COLO668 (cell line): ENCODE results near the gene MRPL37.
A peak's percentile ranks its signal among the peaks of the same experiment; 100 is the strongest.
"Not testable (repeated sequence)": the region's sequence is repeated elsewhere in the genome, so short reads cannot be mapped to it uniquely, and the experiment has no call there.

ENCODE experiments used
- DNase-seq: peaks from one replicate; lab custom pipeline; 2025; ENCODE audit not compliant: unreplicated experiment; lab: John Stamatoyannopoulos, UW

The MRPL37 gene

DNA sequence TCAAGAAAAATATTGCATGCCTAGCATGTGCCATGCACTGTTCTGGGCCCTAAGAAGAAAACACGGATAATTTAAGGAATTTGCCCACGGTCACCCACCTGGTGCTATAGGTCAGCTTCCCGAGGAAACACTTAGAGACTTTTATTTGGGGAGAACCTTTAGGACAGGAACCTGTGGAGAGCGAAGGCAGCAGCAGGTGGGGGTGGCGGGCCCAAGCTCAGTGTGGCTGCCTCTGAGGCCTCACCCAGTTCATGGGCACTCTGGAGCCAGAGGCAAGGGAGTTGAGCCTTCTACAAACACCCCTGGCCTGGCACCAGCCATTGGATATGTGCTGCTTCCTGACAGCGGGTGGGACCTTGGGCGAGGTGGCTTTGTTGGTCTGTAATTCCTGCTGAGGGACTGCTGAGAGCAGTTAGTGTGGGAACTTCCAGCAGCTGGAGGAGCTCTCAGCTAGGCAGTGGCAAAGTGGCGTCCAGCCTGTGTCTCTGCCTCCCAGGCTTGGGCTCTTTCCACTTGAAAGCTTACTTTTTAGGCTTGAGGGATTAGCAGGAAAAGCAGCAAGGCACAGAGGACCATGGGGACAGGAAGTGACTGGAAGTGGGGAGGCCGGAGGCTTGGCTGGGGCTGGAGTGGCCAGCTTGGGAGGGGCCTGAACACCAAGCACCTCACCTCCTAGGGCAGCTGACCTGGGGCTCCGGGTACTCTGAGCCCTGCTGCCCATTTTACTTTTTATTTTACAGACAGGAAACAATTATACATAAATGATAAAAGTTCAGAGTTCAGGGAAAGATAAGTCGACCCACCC, 19.1 kb downstream of the MRPL37 start:
- DNase-seq: no peak

DNA sequence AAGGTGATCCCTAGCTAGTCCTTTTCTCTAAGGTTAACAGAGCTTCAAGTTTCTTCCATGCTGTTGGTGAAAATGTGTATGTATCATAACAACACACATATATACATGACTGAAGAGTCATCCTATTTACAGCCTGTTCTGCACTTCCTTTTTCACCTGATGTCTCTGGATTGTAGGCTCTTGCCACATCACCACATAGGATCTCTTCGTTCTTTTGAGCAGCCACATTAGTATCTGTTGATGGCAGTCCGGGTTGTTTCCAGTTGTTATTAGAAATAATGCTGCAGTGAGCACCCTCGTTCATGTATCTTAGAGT, 19.7 kb downstream of the MRPL37 start:
- no peak for DNase-seq

DNA sequence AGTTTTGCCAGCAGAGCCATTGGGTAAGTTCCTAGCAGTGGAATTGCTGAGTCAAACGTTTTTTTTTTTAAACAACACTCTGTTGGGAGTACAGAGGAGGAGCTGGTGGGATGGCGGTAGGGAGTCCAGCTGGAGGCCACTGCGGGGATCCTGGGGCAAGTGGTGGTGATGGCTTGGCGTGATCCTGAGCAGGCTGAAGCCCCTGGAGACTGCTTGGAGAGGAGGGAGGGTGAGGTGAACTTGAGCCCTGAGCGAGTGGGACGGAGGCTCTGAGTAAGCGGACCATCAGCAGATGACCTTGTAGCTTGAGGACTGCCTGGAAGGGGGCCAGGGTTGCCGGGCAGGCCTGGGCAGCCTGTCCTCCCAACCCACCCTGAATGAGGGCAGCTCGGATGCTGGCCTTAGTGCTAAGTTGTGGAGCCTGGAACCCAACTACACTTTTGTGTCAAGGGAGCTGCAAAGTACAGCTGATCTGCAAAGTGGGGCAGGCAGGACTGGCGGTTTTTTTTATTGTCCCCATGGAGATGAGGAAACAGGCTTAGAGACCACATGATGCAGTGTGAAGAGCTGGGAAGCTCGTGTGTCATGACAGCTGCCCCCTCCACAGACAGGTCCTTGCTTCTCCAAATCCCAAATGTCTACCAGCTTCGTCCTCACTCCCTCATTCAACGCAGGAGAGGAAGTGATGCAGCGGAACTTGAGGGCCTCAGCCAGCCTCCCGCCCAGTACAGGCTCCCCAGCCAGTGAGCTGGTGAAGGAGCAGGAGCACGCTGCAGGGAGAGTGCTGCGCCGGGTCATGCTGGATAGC, 20.2 kb downstream of the MRPL37 start:
- DNase-seq: no peak

DNA sequence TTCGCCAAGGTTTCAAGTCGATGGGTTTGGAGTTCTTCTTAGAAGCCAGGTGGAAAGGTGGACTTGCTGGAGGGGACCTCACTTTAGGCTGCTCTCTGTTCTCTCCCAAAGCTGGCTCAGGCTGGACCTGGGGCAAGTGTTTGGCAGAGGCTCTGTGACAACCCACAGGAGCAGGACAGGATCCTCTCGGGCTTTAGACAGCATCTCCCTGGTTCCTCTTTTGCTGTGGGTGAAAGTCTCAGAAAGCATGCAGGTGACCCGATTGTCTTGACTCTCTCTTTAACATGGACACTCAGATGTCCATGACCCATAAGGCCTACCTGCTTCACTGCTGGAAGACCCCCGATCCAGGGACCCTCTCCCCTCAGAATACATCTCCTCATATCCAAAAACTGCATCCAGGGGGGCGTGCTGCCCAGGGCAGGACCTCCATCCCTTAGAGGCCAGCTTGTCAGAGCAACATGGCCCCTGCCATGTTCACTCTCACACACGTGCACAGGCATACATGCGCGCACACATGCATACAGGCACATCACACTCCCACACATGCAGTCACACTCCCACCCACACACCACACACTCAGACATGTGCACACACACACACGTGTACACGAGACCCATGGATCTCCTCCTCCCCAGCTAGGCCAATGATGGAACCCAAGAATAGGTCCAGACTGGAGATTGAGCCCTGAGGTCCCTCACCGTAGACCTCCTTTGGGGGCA, 21.3 kb downstream of the MRPL37 start:
- no peak for DNase-seq

DNA sequence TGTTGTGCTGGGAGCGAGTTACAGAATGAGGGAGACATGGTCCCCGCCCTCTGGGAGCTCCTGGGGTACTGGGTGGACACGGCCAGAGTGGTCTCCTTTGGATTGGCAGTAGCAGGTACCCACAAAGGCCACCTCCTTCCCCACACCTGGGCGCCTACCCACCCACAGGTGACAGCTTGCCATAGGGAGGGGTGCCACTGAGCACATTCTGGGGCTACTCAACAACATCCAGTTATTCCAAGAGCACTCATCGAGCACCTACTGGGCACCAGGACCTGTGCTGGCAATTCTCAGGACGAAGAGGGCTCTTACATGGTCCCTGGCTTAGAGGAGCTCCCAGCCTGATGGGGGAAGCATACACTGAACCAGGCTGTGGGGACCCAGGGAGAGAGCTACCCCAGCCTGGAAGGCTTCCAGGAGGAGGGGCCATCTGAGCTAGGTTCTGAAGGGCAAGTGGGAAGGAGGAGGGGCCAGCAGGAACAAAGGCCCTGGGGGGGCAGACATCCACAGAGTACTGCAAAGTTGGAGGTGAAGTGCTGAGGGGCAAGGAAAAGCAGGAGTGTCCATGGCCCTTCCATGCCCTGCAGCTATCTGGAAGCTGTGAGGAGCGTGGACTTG, 22.0 kb downstream of the MRPL37 start:
- no peak for DNase-seq

DNA sequence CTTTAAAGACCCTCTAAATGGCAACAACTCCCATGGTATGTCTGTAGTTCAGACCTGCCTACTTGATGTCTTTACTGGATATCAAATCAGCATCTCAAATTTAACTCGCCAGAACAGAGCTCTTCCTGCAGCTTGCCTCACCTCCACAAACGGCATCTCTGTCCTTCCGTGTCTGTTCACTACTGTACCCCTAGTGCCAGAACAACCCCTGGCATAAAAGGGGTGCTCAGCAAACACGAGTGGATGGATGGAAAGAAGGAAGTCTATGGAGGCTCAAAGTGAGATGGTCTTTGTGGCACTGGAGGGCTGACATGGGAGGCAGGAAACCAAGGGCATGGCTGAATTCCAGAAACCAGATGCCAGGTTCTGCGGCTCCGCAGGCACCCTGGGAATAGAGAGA, 22.7 kb downstream of the MRPL37 start:
- no peak for DNase-seq

DNA sequence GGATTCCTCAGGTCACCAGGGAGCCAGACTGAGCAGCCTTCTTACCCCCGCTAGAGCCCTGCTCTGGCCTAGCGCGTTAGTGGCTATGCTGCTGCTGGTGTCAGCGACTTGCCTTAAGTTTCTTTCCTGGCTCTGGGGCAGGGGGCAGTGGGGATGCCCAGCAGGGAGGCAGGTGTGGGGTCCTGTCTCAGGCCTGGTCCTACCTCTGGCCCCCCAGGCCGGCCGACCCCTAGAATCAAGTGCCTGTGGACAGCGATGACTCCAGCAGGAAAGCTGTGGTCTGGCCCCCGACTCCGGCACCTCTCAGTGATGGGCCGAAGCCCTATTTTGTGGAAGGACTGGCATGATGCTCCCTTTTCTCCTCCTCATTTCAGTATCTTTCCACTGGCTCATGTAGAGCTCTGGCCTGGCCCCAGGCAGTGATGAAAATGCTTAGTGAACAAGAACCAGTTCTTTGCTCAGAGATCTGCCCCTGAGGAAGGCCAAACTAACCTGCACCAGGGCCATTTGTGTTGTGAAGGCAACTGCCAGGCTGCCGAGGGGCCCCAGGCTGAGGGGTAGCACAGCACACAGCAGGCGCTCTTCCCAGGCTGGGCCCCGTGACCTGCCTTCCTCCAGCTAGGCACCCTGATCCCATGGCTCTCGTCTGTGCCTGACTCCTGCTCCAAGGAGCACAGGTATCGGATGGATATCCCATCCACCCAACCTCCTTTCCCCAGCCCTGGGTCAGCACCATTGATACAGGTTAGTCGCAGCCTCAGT, 23.7 kb downstream of the MRPL37 start:
- DNase-seq: no peak

DNA sequence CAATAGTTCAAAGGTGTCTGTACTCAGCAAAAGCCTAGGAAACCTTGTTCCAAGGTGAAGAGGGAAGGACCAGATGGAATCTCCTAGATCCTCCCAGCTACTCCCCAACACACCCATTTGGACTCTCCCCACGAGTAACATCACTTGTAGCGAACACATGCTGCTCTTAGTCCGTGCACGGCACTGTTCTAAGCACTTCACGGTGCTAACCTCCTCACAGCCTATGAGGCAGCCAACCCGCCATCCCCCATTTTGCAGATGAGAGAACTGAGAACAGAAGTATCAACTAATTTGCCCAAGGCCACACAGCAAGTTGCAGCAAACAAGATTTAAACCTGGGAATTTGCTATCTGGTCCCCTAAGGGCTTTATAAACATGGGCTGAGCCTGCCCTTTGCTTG, 24.3 kb downstream of the MRPL37 start:
- DNase-seq: no peak

DNA sequence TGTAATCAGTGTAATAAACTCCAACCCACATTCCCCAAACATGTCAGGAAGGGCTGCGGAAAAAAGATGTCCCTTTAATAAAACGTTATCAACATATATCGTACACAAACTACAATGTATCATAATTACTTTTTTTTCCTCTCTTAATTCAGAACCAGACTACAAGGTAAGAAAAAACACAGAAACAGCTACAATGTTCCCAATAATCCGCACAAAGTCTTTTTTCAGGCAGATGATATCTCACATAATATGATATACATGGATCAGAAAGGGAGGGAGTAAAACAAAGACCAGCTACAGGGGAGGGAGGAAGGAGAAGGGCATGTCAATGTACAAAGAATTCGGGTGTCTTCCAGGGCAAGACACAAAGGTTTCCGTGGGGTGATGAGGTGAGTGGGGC, 25.4 kb downstream of the MRPL37 start:
- DNase-seq: no peak

DNA sequence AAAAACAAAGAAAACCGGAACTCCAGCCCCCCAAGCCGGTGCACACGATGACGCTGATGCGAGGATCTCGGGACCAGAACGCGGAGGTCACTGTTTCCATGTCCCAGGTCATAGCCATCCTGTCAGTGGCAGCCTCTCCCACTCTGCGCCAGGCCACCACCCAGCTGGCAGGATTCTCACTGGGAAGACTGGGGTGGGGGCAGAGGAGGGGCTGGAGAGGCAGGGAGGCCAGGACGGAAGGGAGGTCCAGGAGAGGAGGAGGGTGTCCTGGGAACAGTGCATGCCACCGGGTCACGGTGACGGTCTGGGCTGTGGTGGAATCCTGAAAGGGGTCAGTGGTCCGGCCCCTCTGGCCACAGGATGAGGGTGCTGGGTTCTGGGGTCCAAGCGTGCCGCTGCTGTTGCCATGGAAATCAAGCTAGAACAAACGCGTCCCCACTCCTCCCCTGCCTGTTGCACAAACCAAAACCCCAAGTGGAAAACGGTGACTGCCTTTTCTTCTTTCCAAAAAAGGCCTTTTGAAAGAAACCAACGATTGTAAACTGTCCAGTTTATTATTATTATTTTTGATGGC, 26.1 kb downstream of the MRPL37 start:
- no peak for DNase-seq

DNA sequence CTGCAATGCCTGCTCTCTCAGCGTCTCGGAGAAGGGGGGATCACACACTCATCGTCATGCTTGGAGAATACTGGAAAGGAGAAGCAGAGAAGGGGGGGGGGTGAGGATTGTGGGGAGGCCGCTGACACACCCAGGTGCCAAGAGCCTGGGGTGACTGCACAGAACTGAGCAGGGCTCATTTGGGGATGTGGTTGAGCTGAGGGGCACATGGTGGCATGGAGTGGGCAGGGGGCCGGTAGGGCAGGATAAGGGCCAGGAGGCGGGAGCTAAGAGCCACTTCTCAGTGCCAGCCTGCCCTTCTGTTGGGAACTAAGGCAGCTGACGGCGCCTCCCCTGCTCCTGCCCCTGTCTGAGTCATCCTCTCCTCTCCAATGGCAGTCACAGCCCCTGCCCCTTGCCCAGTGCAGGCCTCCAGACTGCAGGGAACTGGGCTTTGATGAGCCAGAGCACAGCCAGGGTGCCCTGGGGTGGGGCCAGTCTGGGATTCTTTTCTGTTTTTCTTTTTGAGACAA, 27.2 kb downstream of the MRPL37 start:
- peak; percentile 31 for DNase-seq

DNA sequence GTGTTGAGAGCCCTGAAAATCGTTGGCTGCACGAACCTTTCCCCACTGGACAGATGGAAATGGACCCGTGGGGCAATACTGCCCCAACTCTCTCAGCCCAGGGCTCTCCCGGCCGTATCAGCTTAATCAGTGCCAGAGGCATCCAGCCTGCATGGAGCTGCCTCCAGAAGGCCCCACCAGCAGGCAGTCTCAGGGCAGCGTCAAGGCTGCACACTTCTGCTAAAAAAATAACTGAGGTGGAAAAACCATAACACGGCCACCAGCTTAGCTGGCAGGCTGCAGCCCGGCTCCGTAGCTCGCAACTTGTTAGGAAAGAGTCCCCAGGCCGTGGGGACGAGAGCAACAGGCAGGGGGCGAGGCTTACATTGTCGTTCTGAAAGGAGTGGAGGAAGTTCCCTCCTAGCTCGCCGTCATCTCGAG, 27.9 kb downstream of the MRPL37 start:
- DNase-seq: no peak

DNA sequence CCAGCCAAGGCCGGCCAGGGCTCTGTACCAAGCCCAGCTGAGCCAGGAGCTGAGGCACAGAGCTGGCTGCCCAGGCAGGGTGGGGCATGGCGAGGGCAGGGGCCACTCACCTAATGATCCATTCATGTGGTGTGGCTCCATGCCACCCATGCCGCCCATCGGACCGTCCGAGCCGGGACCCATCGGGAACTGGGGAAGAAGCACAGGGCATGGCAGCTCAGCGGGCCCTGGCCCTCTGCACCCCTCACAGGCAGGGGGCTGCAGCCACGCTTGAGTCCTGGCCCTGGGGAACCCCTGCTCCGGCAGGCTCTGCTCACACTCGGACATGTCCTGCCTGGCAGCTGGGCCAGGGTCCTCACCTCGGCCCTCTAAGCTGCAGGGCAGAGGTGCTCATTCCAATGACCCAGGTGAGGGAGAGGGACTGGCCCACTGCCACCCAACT, 28.7 kb downstream of the MRPL37 start:
- DNase-seq: no peak

DNA sequence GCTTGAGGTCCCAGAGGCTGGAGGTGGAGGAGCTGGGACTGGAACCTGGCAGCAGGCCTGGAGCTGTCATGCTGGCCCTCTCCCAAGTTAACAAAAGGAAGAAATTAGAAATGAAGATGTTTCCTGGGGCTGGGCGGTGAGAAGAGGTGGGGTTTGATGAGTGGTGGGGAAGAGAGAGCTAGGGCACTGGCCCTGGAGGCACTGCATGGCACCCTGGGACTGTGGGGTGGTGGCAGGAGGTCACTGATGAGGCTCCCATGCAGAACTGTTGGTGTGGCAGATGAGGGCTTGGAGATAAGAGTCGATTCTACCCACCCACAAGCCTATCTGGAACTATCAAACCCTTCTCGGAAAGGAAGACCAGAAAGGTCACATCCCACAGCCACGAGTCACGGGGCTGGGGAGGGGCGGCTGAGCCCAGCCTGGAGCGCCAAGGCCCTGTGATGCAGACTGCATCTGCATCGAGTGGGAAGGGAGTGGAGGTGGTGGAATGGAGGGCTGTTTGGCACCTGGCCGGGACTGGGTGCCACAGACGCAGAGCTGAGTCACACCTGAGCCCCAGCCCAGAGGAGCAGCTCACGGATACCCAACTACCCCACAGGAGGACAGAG, 29.4 kb downstream of the MRPL37 start:
- DNase-seq: no peak

DNA sequence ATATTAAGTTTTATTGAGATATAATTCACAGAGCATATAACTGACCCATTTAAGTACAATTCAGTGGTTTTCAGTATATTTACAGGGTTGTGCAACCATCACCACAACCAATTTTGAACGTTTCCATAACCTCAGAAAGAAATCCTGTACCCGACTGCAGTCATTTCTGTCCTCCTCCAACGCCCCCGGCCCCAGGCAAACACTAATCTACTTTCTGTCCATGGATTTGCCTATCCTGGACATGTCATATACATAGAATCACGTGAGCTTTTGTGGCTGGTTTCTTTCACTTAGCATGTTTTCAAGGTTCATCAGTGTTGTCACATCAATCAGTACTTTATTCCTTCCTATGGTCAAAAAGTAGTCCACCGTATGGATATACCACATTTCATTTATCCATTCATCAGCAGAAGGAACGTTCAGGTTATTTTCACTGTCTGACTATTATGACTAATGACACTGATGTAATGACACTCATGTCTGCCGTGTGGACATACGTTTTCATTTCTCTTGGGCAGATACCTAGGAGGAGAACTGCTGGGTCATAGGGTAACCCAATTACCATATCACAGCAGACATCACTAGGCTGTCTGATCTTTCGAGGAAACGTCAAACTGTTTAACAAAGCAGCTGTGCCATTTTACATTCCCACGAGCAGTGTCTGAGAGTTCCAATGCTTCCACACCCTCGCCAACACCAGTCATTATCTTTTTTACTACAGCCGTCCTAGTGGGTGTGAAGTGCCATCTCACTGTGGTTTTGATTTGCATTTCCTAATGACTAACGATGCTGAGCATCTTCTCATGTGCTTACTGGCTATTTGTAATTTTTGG, 30.8 kb downstream of the MRPL37 start:
- no peak for DNase-seq

DNA sequence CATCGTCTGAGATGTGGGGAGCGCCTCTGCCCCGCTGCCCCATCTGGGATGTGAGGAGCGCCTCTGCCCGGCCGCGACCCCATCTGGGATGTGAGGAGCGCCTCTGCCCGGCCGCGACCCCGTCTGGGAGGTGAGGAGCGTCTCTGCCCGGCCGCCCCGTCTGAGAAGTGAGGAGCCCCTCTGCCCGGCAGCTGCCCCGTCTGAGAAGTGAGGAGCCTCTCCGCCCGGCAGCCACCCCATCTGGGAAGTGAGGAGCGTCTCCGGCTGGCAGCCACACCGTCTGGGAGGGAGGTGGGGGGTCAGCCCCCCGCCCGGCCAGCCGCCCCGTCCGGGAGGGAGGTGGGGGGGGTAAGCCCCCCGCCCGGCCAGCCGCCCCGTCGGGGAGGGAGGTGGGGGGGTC, 33.2 kb downstream of the MRPL37 start:
- DNase-seq: not testable (repeated sequence)

DNA sequence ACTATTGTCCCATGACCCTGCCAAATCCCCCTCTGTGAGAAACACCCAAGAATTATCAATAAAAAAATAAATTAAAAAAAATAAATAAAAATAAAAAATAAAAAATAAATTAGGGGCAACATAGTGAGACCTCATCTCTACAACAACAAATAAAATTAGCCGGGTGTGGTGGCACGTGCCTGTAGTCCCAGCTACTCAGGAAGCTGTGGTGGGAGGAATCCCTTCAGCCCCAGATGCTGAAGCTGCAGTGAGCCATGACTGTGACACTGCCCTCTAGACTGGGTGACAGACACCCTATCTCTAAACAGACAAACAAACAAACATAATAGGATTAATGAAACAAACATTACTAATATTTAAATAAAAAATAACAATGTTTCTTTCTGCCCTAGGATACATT, 34.3 kb downstream of the MRPL37 start:
- DNase-seq: no peak

DNA sequence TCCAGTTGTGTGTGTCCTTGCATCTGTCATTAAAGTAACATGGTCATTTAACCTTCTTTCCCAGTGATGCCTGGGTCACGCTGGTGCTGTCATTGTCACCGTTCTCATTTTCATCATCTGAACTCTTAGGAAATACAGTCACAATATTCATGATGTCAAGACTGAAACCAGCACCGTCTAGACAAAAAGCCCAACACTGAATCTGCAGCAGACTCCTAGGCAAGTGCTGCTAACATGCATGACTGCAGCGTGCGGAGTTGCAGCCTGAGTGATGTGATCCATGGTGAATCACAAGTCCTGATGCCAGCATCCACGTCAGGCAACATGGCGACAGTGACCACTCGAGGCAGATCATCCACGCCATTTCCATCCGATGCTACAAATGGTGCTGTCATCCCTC, 37.6 kb downstream of the MRPL37 start:
- no peak for DNase-seq
